ENCODE data around the gene MIER2. TPM values are rescaled to one million over a fixed set of nuclear protein-coding genes. Genes with fewer than 3 reads are reported as not detected.

The MIER2 gene
- total and polyA plus RNA-seq, 2 donors (not counting 1 experiment from before 2014, with no cell fraction given): 10.5 to 19.7 TPM

- TF ChIP-seq CTCF (IDR thresholded peaks at IDR 0.05): no peak
- no peak for TF ChIP-seq EZH2 (IDR thresholded peaks at IDR 0.05; ENCODE audit: borderline replicate concordance, insufficient read depth, low read depth, low read length, poor library complexity, severe bottlenecking)
- 89% methylated on average over 17 of the region's 19 CpGs for whole genome bisulfite sequencing (ENCODE audit: insufficient coverage)
- ChIA-PET POLR2A (interaction anchor here (0.5 kb wide), 1 partner anchor 290 kb away, joined by 6 read pairs; no protein-coding TSS in a partner anchor), CTCF (no interaction called here)
- peak overlapping the region in 1 of 2 donors; percentile 50 for H3K27ac ChIP-seq (ENCODE audit: low read length in 2 of 2)
- H3K4me1 Mint-ChIP-seq: peaks cover 47% of the 10 kb centered on the region
- H3K36me3 ChIP-seq (replicated peaks in 1 of 2; ENCODE audit: control extremely low read depth in 1 of 2, control insufficient read depth in 1 of 2, extremely low read depth in 1 of 2, insufficient read depth in 2 of 2, low read length in 1 of 2): no peaks in the 10 kb centered on the region
- intact Hi-C loops (cut with micrococcal nuclease): loop anchor here (10.0 kb wide), 1 partner anchor 161 kb away; the partner anchor contains the start of gene TPGS1
- H2AFZ ChIP-seq (ENCODE audit: insufficient read depth, low read depth, low read length, poor library complexity, severe bottlenecking): peak overlapping the region; percentile 67
- DNase-seq (peak; percentile 27), ATAC-seq (ENCODE audit: low read depth) (no peak)
- peak overlapping the region; percentile 64 for H3K9ac ChIP-seq (ENCODE audit: low read length)
- H3K4me1 ChIP-seq (ENCODE audit: control insufficient read depth in 2 of 2, insufficient read depth in 2 of 2, low read length in 2 of 2): peaks cover 20 to 24% of the 10 kb centered on the region in 2 donors
- H3K27ac Mint-ChIP-seq: peak overlapping the region; percentile 32
- peak overlapping the region; percentile 84 for H3K4me2 ChIP-seq (replicated peaks; ENCODE audit: low read depth, low read length, poor library complexity, severe bottlenecking)
- H3K4me3 Mint-ChIP-seq: peak overlapping the region; percentile 77
- H3K27me3 Mint-ChIP-seq: no peaks in the 10 kb centered on the region
- peaks cover 0 to 7% (median 0%) of the 10 kb centered on the region in 3 donors for H3K9me3 ChIP-seq (ENCODE audit: control extremely low read depth in 1 of 3, control insufficient read depth in 2 of 3, insufficient read depth in 1 of 3, low read length in 2 of 3)
- H3K27me3 ChIP-seq (replicated peaks in 1 of 4; ENCODE audit: control extremely low read depth in 1 of 4, control insufficient read depth in 3 of 4, insufficient read depth in 4 of 4, low read length in 3 of 4): no peaks in the 10 kb centered on the region
- peaks cover under 1% of the 10 kb centered on the region for H3K9me3 Mint-ChIP-seq (ENCODE audit: insufficient read depth)
- peaks cover 18% of the 10 kb centered on the region for H4K20me1 ChIP-seq (ENCODE audit: control insufficient read depth, insufficient read depth, low read length, poor library complexity, severe bottlenecking)
- peaks cover 29% of the 10 kb centered on the region for H3K79me2 ChIP-seq (ENCODE audit: control insufficient read depth, insufficient read depth, low read length)
- peak overlapping the region; percentile 40 to 65 (median 60) for H3K4me3 ChIP-seq (ENCODE audit: control extremely low read depth in 1 of 5, extremely low read depth in 1 of 5, insufficient read depth in 1 of 5, low read depth in 2 of 5, low read length in 4 of 5)
These were observed 1.1 kb downstream of the MIER2 start for GRCh38 chr19:343451-343931.

- Histone ChIP-seq H3K4me1 (ENCODE audit: control insufficient read depth in 2 of 2, insufficient read depth in 2 of 2, low read length in 2 of 2) (peaks cover 20 to 24% of the 10 kb centered on the region in 2 donors), H3K27ac (ENCODE audit: low read length in 2 of 2) (no peak overlapping the region), H3K4me3 (ENCODE audit: control extremely low read depth in 1 of 5, extremely low read depth in 1 of 5, insufficient read depth in 1 of 5, low read depth in 2 of 5, low read length in 4 of 5) (no peak overlapping the region), H3K9ac (ENCODE audit: low read length) (peak overlapping the region; percentile 64), H3K4me2 (replicated peaks; ENCODE audit: low read depth, low read length, poor library complexity, severe bottlenecking) (peak overlapping the region; percentile 84), H3K27me3 (replicated peaks in 1 of 4; ENCODE audit: control extremely low read depth in 1 of 4, control insufficient read depth in 3 of 4, insufficient read depth in 4 of 4, low read length in 3 of 4) (no peaks in the 10 kb centered on the region), H3K36me3 (replicated peaks in 1 of 2; ENCODE audit: control extremely low read depth in 1 of 2, control insufficient read depth in 1 of 2, extremely low read depth in 1 of 2, insufficient read depth in 2 of 2, low read length in 1 of 2) (no peaks in the 10 kb centered on the region), H2AFZ (ENCODE audit: insufficient read depth, low read depth, low read length, poor library complexity, severe bottlenecking) (no peak overlapping the region), H3K79me2 (ENCODE audit: control insufficient read depth, insufficient read depth, low read length) (peaks cover 29% of the 10 kb centered on the region), H3K9me3 (ENCODE audit: control extremely low read depth in 1 of 3, control insufficient read depth in 2 of 3, insufficient read depth in 1 of 3, low read length in 2 of 3) (peaks cover 0 to 7% (median 0%) of the 10 kb centered on the region in 3 donors), H4K20me1 (ENCODE audit: control insufficient read depth, insufficient read depth, low read length, poor library complexity, severe bottlenecking) (peaks cover 18% of the 10 kb centered on the region)
- intact Hi-C loops (cut with micrococcal nuclease): loop anchor here (10.0 kb wide), 1 partner anchor 162 kb away; the partner anchor contains the start of gene TPGS1
- TF ChIP-seq CTCF (IDR thresholded peaks at IDR 0.05) (no peak), EZH2 (IDR thresholded peaks at IDR 0.05; ENCODE audit: borderline replicate concordance, insufficient read depth, low read depth, low read length, poor library complexity, severe bottlenecking) (no peak)
- 87% methylated on average over 14 of the region's 14 CpGs for WGBS (ENCODE audit: insufficient coverage)
- peaks cover 3% of the 10 kb centered on the region for H3K9me3 Mint-ChIP-seq (ENCODE audit: insufficient read depth)
- DNase-seq (no peak), ATAC-seq (ENCODE audit: low read depth) (no peak)
- peak overlapping the region; percentile 32 for H3K27ac Mint-ChIP-seq
- POLR2A ChIA-PET: no interaction called here
- H3K27me3 Mint-ChIP-seq: no peaks in the 10 kb centered on the region
- H3K4me1 Mint-ChIP-seq: peaks cover 51% of the 10 kb centered on the region
- peak overlapping the region; percentile 77 for H3K4me3 Mint-ChIP-seq
- CTCF ChIA-PET: no interaction called here
These were observed 1.7 kb downstream of the MIER2 start for GRCh38 chr19:342801-343421.

Data from B cell (primary cell).